Measurements from ENCODE around the gene MAB21L4.

GRCh38 chr2:240879105-240879504 lies 16.9 kb downstream of the MAB21L4 start:
- TF ChIP-seq PHF8 (conservative IDR thresholded peaks at IDR 0.05; ENCODE audit: low read depth, low read length) = no peak
- no peak for TF ChIP-seq CTCF (IDR thresholded peaks at IDR 0.05; ENCODE audit: control extremely low read depth in 1 of 3, insufficient read depth in 1 of 3, low read depth in 1 of 3, low read length in 3 of 3)
- TF ChIP-seq EP300 (IDR thresholded peaks at IDR 0.05; ENCODE audit: borderline replicate concordance in 1 of 2, low read depth in 2 of 2, low read length in 2 of 2) = no peak
- TF ChIP-seq NANOG (IDR thresholded peaks at IDR 0.05; ENCODE audit: insufficient read depth, low read depth, low read length, poor library complexity, severe bottlenecking) = no peak

Data from H1 (cell line).